Immature natural killer cell (primary cell): ENCODE data around the gene KCNH2. TPM values are rescaled to one million over a fixed set of nuclear protein-coding genes. Genes with fewer than 3 reads are reported as not detected.
A peak's percentile ranks its signal among the peaks of the same experiment; 100 is the strongest.
"Not testable (repeated sequence)": the region's sequence is repeated elsewhere in the genome, so short reads cannot be mapped to it uniquely, and the experiment has no call there.

Experiments used
- DNase-seq, 3 donors: peaks; one replicate each; pipeline ENCODE4 v3.0.0; 2022; ENCODE audit warnings: mixed read lengths in 1 of 3
- H3K27ac Mint-ChIP-seq, 6 donors: one replicate each; pipeline ENCODE4 v1.8.0; 2020; ENCODE audit warnings: mixed read lengths in 6 of 6, mild to moderate bottlenecking in 5 of 6, inconsistent platforms in 4 of 6, moderate library complexity in 3 of 6
- H3K27me3 Mint-ChIP-seq, 3 donors: one replicate each; pipeline ENCODE4 v1.8.0; 2020 to 2021; ENCODE audit warnings: low read depth in 3 of 3, mild to moderate bottlenecking in 3 of 3, mixed read lengths in 3 of 3, moderate library complexity in 3 of 3, inconsistent platforms in 1 of 3
- H3K36me3 Mint-ChIP-seq, 3 donors: one replicate each; pipeline ENCODE4 v1.8.0; 2020; ENCODE audit warnings: mixed read lengths in 3 of 3, inconsistent platforms in 2 of 3, mild to moderate bottlenecking in 2 of 3
- H3K4me1 Mint-ChIP-seq, 2 donors: one replicate each; pipeline ENCODE4 v1.8.0; 2020; ENCODE audit warnings: inconsistent platforms in 2 of 2, mild to moderate bottlenecking in 2 of 2, mixed read lengths in 2 of 2, moderate library complexity in 1 of 2
- H3K4me3 Mint-ChIP-seq, 5 donors: one replicate each; pipeline ENCODE4 v1.8.0; 2020; ENCODE audit warnings: mild to moderate bottlenecking in 5 of 5, mixed read lengths in 5 of 5, inconsistent platforms in 3 of 5, moderate library complexity in 3 of 5
- H3K9me3 Mint-ChIP-seq, 6 donors: one replicate each; pipeline ENCODE4 v1.8.0; 2020; ENCODE audit warnings: mild to moderate bottlenecking in 6 of 6, mixed read lengths in 6 of 6, inconsistent platforms in 4 of 6, moderate library complexity in 3 of 6
- polyA plus RNA-seq, 3 donors: library from polyadenylated mRNA; unstranded; fragments of 300-500 nt; fragmentation: Illumina TruSeq; gene quantifications; one replicate each; pipeline ENCODE4 v1.2.3, GENCODE V29; 2021

Gene KCNH2, protein sequence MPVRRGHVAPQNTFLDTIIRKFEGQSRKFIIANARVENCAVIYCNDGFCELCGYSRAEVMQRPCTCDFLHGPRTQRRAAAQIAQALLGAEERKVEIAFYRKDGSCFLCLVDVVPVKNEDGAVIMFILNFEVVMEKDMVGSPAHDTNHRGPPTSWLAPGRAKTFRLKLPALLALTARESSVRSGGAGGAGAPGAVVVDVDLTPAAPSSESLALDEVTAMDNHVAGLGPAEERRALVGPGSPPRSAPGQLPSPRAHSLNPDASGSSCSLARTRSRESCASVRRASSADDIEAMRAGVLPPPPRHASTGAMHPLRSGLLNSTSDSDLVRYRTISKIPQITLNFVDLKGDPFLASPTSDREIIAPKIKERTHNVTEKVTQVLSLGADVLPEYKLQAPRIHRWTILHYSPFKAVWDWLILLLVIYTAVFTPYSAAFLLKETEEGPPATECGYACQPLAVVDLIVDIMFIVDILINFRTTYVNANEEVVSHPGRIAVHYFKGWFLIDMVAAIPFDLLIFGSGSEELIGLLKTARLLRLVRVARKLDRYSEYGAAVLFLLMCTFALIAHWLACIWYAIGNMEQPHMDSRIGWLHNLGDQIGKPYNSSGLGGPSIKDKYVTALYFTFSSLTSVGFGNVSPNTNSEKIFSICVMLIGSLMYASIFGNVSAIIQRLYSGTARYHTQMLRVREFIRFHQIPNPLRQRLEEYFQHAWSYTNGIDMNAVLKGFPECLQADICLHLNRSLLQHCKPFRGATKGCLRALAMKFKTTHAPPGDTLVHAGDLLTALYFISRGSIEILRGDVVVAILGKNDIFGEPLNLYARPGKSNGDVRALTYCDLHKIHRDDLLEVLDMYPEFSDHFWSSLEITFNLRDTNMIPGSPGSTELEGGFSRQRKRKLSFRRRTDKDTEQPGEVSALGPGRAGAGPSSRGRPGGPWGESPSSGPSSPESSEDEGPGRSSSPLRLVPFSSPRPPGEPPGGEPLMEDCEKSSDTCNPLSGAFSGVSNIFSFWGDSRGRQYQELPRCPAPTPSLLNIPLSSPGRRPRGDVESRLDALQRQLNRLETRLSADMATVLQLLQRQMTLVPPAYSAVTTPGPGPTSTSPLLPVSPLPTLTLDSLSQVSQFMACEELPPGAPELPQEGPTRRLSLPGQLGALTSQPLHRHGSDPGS
- polyA plus RNA-seq, result not detected

DNA sequence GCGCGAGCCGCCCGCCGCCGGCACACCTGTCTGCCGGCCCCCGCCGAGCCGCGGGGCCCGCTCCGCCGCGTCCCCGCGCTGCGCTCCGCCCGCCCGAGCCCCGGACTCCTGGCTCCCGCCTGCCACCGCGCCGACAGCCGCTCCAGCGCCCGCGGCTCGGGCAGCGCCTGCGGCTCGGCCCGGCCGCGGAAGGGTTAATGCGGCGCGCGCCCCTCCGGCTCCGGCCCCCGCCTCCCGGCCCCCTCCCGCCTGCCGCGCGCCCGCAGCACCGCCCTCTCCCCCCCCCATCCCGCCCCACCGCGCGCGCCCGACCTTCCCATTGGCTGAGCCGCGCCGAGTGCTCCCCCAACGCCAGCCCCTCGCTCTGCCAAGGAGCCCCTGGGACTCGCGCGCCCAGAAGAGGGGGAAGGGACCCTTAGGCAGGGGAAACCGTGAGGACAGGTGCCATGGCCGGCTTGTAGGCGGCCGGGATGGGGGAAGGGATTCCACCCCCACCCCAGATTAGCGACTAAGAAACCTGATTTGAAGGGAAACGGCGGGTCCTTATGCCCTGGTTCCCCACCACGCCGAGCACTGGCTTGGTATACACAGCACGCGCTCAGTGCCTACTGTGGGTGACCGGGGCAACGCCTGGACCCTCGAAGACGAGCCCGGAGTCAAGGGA, at the start of gene KCNH2:
TSS of gene KCNH2 (minus strand) at position 196 of the 664 bp plus-strand sequence. CDS start 408 bp downstream, outside the sequence.
- Mint-ChIP-seq H3K4me1 (peaks cover 30 to 33% of the 10 kb centered on the region in 2 donors), H3K27me3 (peaks cover 26 to 37% (median 35%) of the 10 kb centered on the region in 3 donors)
- no peak for DNase-seq

DNA sequence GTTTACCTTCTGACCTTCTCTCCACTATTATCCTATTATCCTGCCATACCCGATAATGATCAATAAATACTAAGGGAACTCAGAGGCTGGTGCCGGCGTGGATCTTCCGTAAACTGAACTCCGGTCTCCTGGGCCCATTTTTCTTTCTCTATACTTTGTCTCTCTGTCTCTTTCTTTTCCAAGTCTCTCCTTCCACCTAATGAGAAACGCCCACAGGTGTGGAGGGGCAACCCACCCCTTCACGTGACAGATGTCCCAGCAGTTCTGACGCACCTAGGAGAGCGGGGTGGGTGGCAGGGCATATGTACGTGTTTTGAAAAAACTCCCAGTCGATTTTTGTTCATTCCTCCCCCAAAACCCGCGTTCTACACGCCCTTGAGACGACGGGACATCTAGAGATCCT, 49.6 kb upstream of the KCNH2 start:
- H3K36me3 Mint-ChIP-seq, H3K9me3 Mint-ChIP-seq, DNase-seq: not testable (repeated sequence)
- Mint-ChIP-seq H3K4me1 (peaks cover 22 to 23% of the 10 kb centered on the region in 2 donors), H3K27me3 (peaks cover 7 to 12% (median 10%) of the 10 kb centered on the region in 3 donors), H3K4me3 (peak overlapping the region; percentile 94 to 97 (median 95)), H3K27ac (peak overlapping the region; percentile 97 to 99 (median 98))

More for the DNA sequence above, at the start of gene KCNH2:
- Mint-ChIP-seq H3K27ac (peak within 1 kb of the TSS in 2 of 6 donors; percentile 53 to 58), H3K36me3 (peaks cover 3 to 7% (median 4%) of the 10 kb centered on the region in 3 donors), H3K9me3 (peaks cover 0 to 4% (median 0%) of the 10 kb centered on the region in 6 donors), H3K4me3 (peak within 1 kb of the TSS; percentile 78 to 91 (median 78))

DNA sequence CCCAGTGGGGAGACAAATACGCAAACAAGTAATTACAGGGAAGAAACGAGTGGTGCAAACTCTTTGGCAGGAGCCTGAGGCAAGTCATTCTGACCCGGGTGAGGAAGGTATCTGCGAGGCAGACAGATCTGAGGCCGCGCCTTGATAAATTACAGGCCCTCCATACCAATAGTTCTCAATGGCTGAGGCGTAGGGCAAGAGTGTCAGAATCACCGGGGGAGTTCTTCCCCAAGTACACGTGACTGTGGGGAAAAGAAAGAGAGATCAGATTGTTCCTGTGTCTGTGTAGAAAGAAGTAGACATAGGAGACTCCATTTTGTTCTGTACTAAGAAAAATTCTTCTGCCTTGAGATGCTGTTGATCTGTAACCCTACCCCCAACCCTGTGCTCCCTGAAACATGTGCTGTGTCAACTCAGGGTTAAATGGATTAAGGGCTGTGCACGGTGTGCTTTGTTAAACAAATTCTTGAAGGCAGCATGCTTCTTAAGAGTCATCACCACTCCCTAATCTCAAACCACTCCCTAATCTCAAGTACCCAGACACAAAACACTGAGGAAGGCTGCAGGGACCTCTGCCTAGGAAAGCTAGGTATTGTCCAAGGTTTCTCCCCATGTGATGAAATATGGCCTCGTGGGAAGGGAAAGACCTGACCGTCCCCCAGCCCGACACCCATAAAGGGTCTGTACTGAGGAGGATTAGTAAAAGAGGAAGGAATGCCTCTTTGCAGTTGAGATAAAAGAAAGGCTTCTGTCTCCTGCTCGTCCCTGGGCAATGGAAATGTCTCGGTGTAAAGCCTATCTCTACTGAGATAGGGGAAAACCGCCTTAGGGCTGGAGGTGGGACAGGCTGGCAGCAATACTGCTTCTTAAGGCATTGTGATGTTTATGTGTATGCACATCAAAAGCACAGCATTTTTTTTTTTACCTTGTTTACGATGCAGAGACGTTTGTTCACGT, 48.9 kb upstream of the KCNH2 start:
- not testable (repeated sequence) for H3K36me3 Mint-ChIP-seq, DNase-seq

DNA sequence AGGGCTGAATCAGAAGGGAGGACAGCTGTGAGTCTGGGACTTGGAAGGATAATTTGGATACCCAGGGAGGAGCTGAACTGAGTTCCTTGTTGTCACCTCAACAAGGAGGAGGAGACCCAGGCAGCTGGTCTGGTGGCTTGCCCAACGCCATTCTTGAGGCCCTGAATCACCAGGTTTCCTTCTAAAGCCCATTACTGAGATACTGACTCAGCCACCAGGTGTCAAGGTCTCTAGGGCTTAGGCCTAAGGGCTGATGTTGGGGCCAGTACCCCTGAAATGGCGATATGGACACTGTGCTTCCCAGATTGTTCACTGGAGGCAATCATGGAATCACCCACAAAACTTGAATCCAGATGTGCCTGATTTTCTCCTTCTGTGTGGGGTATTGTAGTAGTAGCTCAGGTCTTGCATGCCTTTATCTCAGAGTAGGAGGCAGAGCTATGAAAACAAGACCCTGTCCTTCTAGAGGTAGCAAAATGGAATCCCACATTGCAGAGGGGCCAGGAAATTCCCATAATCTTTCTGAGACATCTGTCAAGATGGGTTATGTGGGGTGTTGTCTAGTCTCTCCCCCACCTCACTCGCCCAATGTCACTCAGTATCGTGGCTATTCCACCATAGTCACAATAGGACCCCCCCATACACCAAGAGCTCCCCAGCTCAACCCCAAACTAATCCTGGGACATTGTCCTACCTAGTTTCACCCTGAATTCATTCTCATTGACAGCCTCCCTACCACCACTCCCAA, 48.0 kb upstream of the KCNH2 start:
- peaks cover 10 to 11% (median 10%) of the 10 kb centered on the region in 3 donors for H3K27me3 Mint-ChIP-seq
- peak overlapping the region in 5 of 6 donors; percentile 22 to 99 (median 98) for H3K27ac Mint-ChIP-seq
- peak overlapping the region in 1 of 5 donors; percentile 13 for H3K4me3 Mint-ChIP-seq
- H3K36me3 Mint-ChIP-seq, result peaks cover 2 to 6% (median 3%) of the 10 kb centered on the region in 3 donors
- H3K4me1 Mint-ChIP-seq, result peaks cover 22 to 23% of the 10 kb centered on the region in 2 donors
- no peak for DNase-seq
- no peaks in the 10 kb centered on the region for H3K9me3 Mint-ChIP-seq

More for the DNA sequence above, 48.9 kb upstream of the KCNH2 start:
- not testable (repeated sequence) for H3K9me3 Mint-ChIP-seq
- Mint-ChIP-seq H3K27ac (peak overlapping the region; percentile 97 to 99 (median 98)), H3K4me1 (peaks cover 22 to 23% of the 10 kb centered on the region in 2 donors), H3K4me3 (peak overlapping the region; percentile 94 to 97 (median 95)), H3K27me3 (peaks cover 8 to 12% (median 10%) of the 10 kb centered on the region in 3 donors)

DNA sequence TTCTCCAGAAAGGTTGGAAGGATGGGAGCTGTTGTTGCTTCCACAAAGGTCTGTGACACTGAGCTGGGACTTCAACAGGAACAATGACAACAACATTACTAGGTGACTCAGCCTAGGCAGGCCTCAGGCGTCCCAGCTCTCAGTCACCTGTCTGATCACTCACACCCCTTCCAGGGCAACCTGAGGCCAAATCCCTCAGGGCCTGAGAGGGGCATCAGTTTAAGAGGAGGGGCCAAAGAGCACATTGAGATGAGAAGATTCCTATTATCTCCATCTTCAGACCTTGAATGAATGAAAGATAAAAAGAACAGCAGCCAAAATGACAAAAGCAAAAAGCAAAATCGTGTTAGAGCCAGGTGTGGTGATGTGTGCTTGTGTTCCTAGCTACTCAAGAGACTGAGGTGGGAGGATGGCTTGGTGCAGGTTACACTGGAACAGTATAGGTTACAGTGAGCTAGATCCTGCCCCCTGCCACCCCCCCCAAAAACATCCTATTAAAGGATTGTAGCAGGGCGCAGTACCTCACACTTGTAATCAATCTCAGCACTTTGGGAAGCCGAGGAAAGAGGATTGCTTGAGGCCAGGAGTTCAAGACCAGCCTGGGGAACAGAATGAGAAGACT, 46.4 kb upstream of the KCNH2 start, which contains the start of gene ATG9B:
TSS of gene ATG9B (minus strand) at position 60 of the 622 bp plus-strand sequence. CDS start 71 bp downstream, outside the sequence.
- Mint-ChIP-seq H3K27me3 (peaks cover 10 to 16% (median 15%) of the 10 kb centered on the region in 3 donors), H3K4me3 (no peak within 1 kb of the TSS), H3K9me3 (no peaks in the 10 kb centered on the region), H3K4me1 (peaks cover 19 to 20% of the 10 kb centered on the region in 2 donors), H3K36me3 (peaks cover 2 to 3% (median 3%) of the 10 kb centered on the region in 3 donors), H3K27ac (peak within 1 kb of the TSS in 3 of 6 donors; percentile 50 to 85 (median 54))
- no peak for DNase-seq

DNA sequence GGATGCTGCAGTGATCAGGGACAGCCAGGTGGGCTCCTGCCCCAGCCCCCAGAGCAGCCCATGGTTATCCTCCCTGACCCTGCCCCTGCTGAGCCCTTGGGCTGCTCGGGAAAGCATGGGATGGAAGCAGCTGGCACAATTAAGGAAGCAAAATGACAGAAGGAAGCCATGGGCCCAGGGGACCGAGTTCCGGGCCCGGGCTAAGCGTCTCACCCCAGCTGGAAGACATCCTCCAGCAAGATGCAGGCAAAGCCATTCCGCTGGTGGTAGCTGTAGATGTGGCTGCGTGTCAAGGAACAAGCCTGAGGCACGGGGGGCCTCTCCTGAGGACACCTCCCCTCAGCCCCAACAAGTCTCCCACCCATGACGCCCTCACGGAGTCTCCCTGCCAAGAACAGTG, 45.1 kb upstream of the KCNH2 start:
- H3K36me3 Mint-ChIP-seq, result no peaks in the 10 kb centered on the region
- H3K4me1 Mint-ChIP-seq, result peaks cover 19 to 24% of the 10 kb centered on the region in 2 donors
- H3K27me3 Mint-ChIP-seq, result peaks cover 10 to 18% (median 17%) of the 10 kb centered on the region in 3 donors
- no peak overlapping the region for H3K27ac Mint-ChIP-seq
- H3K9me3 Mint-ChIP-seq, result no peaks in the 10 kb centered on the region
- no peak overlapping the region for H3K4me3 Mint-ChIP-seq
- DNase-seq, result no peak

DNA sequence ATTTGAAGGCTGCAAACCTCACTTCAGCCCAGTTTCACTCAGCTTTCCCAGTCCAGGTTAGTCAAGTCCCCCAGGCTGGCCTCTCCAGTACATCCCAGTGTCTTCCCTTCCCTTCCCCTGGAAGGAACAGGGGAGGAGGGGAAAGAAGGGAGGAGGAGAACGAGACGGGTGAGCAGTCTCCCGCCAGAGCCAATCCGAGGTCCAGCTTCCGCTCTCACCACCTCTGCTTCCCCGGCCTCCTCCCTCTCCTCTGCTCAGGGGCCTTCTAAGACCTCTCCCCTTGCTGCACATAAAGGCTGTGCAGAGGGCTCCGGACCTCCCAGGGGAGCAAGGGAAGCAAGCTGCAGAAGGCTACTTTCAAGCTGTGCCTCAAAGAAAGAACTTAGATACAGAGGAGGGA, 42.1 kb upstream of the KCNH2 start:
- no peaks in the 10 kb centered on the region for H3K9me3 Mint-ChIP-seq
- peak overlapping the region in 1 of 6 donors; percentile 34 for H3K27ac Mint-ChIP-seq
- DNase-seq, result no peak

DNA sequence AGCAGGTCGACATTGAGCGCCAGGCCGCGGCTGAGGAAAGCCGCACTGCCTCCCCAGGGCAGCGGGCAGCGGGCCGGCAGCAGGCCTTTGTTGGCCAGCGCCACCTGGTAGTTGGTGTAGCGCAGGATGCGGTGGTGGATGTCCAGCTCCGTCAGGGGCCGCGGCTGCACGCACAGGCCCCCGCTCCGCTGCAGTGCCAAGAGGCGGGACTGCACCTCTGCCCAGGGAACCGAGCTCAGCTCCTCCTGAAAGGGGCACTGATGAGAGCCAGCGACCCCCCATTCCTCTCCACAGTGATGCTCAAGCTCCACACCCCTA, 41.0 kb upstream of the KCNH2 start:
- no peak for DNase-seq
- Mint-ChIP-seq H3K27me3 (peaks cover 17 to 28% (median 23%) of the 10 kb centered on the region in 3 donors), H3K4me1 (peaks cover 35 to 42% of the 10 kb centered on the region in 2 donors), H3K4me3 (peak overlapping the region; percentile 74 to 84 (median 76)), H3K9me3 (no peaks in the 10 kb centered on the region), H3K36me3 (no peaks in the 10 kb centered on the region), H3K27ac (peak overlapping the region in 1 of 6 donors; percentile 5)

More for the DNA sequence above, 42.1 kb upstream of the KCNH2 start:
- H3K4me1 Mint-ChIP-seq, result peaks cover 23 to 30% of the 10 kb centered on the region in 2 donors
- H3K36me3 Mint-ChIP-seq, result no peaks in the 10 kb centered on the region
- H3K4me3 Mint-ChIP-seq, result peak overlapping the region in 1 of 5 donors; percentile 13
- peaks cover 11 to 21% (median 18%) of the 10 kb centered on the region in 3 donors for H3K27me3 Mint-ChIP-seq

DNA sequence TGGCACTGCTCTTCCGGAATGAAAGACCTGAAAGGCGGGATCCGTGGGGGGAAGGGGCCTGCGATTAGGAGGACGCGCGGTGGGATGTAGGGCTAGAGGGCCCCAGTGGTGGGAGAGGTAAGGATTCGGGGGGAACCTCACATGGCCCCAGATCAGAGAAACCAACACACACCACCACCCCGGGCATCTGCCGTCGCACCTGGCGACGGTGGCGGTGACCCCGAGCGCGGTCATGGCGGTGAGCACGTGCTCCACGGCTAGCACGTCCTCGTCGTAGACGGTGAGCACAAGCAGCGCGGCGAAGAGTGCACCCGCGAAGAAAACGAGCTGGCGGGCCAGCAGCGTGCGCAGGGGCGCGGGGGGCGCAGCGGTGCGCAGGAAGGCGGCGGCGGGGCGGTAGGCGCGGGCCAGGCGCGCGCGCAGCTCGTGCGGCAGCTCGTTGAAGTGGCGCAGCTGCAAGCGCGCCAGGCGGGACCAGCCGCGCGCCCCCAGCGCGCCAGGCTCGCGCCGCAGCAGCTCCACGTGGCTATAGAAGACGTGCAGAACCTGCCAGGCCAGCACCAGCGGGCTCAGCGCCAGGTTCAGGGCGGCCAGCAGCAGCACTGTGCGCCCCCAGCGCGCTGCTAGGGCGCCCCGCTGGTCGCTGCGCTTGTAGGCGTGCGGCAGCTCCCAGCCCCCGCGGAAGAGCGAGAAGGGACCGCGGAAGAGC, 40.5 kb upstream of the KCNH2 start:
- Mint-ChIP-seq H3K27me3 (peaks cover 23 to 33% (median 27%) of the 10 kb centered on the region in 3 donors), H3K4me1 (peaks cover 40 to 47% of the 10 kb centered on the region in 2 donors), H3K4me3 (peak overlapping the region; percentile 74 to 85 (median 84)), H3K9me3 (peaks cover 0 to 1% (median 0%) of the 10 kb centered on the region in 6 donors), H3K27ac (peak overlapping the region in 5 of 6 donors; percentile 39 to 86 (median 82)), H3K36me3 (no peaks in the 10 kb centered on the region)
- DNase-seq, result peak in 2 of 3 donors; percentile 50 to 52

DNA sequence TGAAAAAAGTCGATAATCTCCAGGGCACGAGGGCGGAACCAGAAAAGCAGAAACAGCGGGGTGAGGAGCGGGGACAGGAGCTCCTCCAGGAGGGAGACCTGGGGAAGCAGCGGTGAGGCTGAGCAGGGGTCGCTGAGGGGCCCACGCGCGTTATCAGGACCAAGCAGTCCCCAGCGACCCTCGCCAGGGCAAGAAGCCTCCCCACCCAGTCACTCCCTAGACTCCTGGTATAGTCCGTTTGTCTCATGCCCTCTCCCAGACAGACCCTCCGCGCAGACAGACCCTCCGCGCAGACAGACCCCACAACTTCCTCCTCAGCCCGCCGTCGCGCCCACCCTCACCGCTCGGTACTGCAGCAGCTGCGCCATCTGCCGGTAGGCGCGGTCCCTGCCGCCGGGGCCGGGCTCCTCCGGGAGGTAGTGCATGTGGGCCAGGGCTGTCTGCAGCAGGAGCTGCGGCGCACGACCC, 39.9 kb upstream of the KCNH2 start:
- peak overlapping the region in 5 of 6 donors; percentile 39 to 86 (median 82) for H3K27ac Mint-ChIP-seq
- H3K9me3 Mint-ChIP-seq, result peaks cover 0 to 2% (median 0%) of the 10 kb centered on the region in 6 donors
- peak overlapping the region; percentile 71 to 85 (median 84) for H3K4me3 Mint-ChIP-seq
- peaks cover 43 to 49% of the 10 kb centered on the region in 2 donors for H3K4me1 Mint-ChIP-seq
- no peaks in the 10 kb centered on the region for H3K36me3 Mint-ChIP-seq
- peaks cover 27 to 36% (median 28%) of the 10 kb centered on the region in 3 donors for H3K27me3 Mint-ChIP-seq
- peak; percentile 74 to 76 (median 76) for DNase-seq
